ENCODE data around the gene FHL2.

The FHL2 gene

GRCh38 chr2:105378276-105378840 is 20.5 kb downstream of the FHL2 start:
- WGBS, 2 experiments (ENCODE audit: insufficient coverage in 2 of 2) = 82 to 89% methylated on average over 10 to 11 of the region's 12 CpGs
- Histone ChIP-seq H3K4me1 (ENCODE audit: control insufficient read depth, insufficient read depth, low read length, poor library complexity, severe bottlenecking) (peaks cover 3% of the 10 kb centered on the region), H3K36me3 (ENCODE audit: control insufficient read depth, insufficient read depth, low read length) (peaks cover 61% of the 10 kb centered on the region), H3K27ac (ENCODE audit: low read depth, low read length, severe bottlenecking) (no peak overlapping the region), H3K9me3 (ENCODE audit: control insufficient read depth, low read length) (no peaks in the 10 kb centered on the region), H3K4me3 (ENCODE audit: extremely low read depth, insufficient read depth, low read length, poor library complexity, severe bottlenecking) (no peak overlapping the region)

GRCh38 chr2:105377871-105378270 is 21.0 kb downstream of the FHL2 start:
- peaks cover 3% of the 10 kb centered on the region for H3K4me1 ChIP-seq (ENCODE audit: control insufficient read depth, insufficient read depth, low read length, poor library complexity, severe bottlenecking)
- WGBS, 2 experiments (ENCODE audit: insufficient coverage in 2 of 2) = 86 to 92% methylated on average over 3 of the region's 3 CpGs
- no peaks in the 10 kb centered on the region for H3K9me3 ChIP-seq (ENCODE audit: control insufficient read depth, low read length)
- no peak overlapping the region for H3K4me3 ChIP-seq (ENCODE audit: extremely low read depth, insufficient read depth, low read length, poor library complexity, severe bottlenecking)
- H3K27ac ChIP-seq (ENCODE audit: low read depth, low read length, severe bottlenecking) = no peak overlapping the region
- peaks cover 64% of the 10 kb centered on the region for H3K36me3 ChIP-seq (ENCODE audit: control insufficient read depth, insufficient read depth, low read length)

- H3K4me3 ChIP-seq (ENCODE audit: extremely low read depth, insufficient read depth, low read length, poor library complexity, severe bottlenecking) = no peak overlapping the region
- H3K27ac ChIP-seq (ENCODE audit: low read depth, low read length, severe bottlenecking) = no peak overlapping the region
- H3K36me3 ChIP-seq (ENCODE audit: control insufficient read depth, insufficient read depth, low read length) = peaks cover 58% of the 10 kb centered on the region
- peaks cover 3% of the 10 kb centered on the region for H3K4me1 ChIP-seq (ENCODE audit: control insufficient read depth, insufficient read depth, low read length, poor library complexity, severe bottlenecking)
- 100% methylated on average over 3 of the region's 5 CpGs for WGBS, 2 experiments (ENCODE audit: insufficient coverage in 2 of 2)
- no peaks in the 10 kb centered on the region for H3K9me3 ChIP-seq (ENCODE audit: control insufficient read depth, low read length)
These were observed 22.0 kb downstream of the FHL2 start for GRCh38 chr2:105376789-105377240.

- Histone ChIP-seq H3K9me3 (ENCODE audit: control insufficient read depth, low read length) (no peaks in the 10 kb centered on the region), H3K4me1 (ENCODE audit: control insufficient read depth, insufficient read depth, low read length, poor library complexity, severe bottlenecking) (no peaks in the 10 kb centered on the region), H3K4me3 (ENCODE audit: extremely low read depth, insufficient read depth, low read length, poor library complexity, severe bottlenecking) (no peak overlapping the region), H3K27ac (ENCODE audit: low read depth, low read length, severe bottlenecking) (no peak overlapping the region), H3K36me3 (ENCODE audit: control insufficient read depth, insufficient read depth, low read length) (peaks cover 52% of the 10 kb centered on the region)
- WGBS, 2 experiments (ENCODE audit: insufficient coverage in 2 of 2) = 96 to 97% methylated on average over 9 to 10 of the region's 11 CpGs
These were observed 22.8 kb downstream of the FHL2 start for GRCh38 chr2:105376010-105376409.

GRCh38 chr2:105375001-105375561 is 23.8 kb downstream of the FHL2 start:
- H3K9me3 ChIP-seq (ENCODE audit: control insufficient read depth, low read length) = no peaks in the 10 kb centered on the region
- WGBS, 2 experiments (ENCODE audit: insufficient coverage in 2 of 2) = 89 to 93% methylated on average over 8 to 11 of the region's 15 CpGs
- no peak overlapping the region for H3K4me3 ChIP-seq (ENCODE audit: extremely low read depth, insufficient read depth, low read length, poor library complexity, severe bottlenecking)
- H3K36me3 ChIP-seq (ENCODE audit: control insufficient read depth, insufficient read depth, low read length) = peaks cover 52% of the 10 kb centered on the region
- H3K4me1 ChIP-seq (ENCODE audit: control insufficient read depth, insufficient read depth, low read length, poor library complexity, severe bottlenecking) = no peaks in the 10 kb centered on the region
- no peak overlapping the region for H3K27ac ChIP-seq (ENCODE audit: low read depth, low read length, severe bottlenecking)

GRCh38 chr2:105373895-105374401 is 24.9 kb downstream of the FHL2 start:
- peaks cover 47% of the 10 kb centered on the region for H3K36me3 ChIP-seq (ENCODE audit: control insufficient read depth, insufficient read depth, low read length)
- no peak overlapping the region for H3K4me3 ChIP-seq (ENCODE audit: extremely low read depth, insufficient read depth, low read length, poor library complexity, severe bottlenecking)
- no peaks in the 10 kb centered on the region for H3K9me3 ChIP-seq (ENCODE audit: control insufficient read depth, low read length)
- WGBS, 2 experiments (ENCODE audit: insufficient coverage in 2 of 2) = 94 to 96% methylated on average over 8 of the region's 9 CpGs
- no peaks in the 10 kb centered on the region for H3K4me1 ChIP-seq (ENCODE audit: control insufficient read depth, insufficient read depth, low read length, poor library complexity, severe bottlenecking)
- no peak overlapping the region for H3K27ac ChIP-seq (ENCODE audit: low read depth, low read length, severe bottlenecking)

- Histone ChIP-seq H3K4me1 (ENCODE audit: control insufficient read depth, insufficient read depth, low read length, poor library complexity, severe bottlenecking) (no peaks in the 10 kb centered on the region), H3K9me3 (ENCODE audit: control insufficient read depth, low read length) (no peaks in the 10 kb centered on the region), H3K4me3 (ENCODE audit: extremely low read depth, insufficient read depth, low read length, poor library complexity, severe bottlenecking) (no peak overlapping the region), H3K27ac (ENCODE audit: low read depth, low read length, severe bottlenecking) (no peak overlapping the region), H3K36me3 (ENCODE audit: control insufficient read depth, insufficient read depth, low read length) (peaks cover 47% of the 10 kb centered on the region)
- WGBS, 2 experiments (ENCODE audit: insufficient coverage in 2 of 2) = 87 to 92% methylated on average over 9 of the region's 9 CpGs
These were observed 25.5 kb downstream of the FHL2 start for GRCh38 chr2:105373344-105373781.

GRCh38 chr2:105371810-105372209 is 27.0 kb downstream of the FHL2 start:
- 81 to 90% methylated on average over 4 of the region's 4 CpGs for WGBS, 2 experiments (ENCODE audit: insufficient coverage in 2 of 2)
- H3K36me3 ChIP-seq (ENCODE audit: control insufficient read depth, insufficient read depth, low read length) = peaks cover 53% of the 10 kb centered on the region
- no peak overlapping the region for H3K27ac ChIP-seq (ENCODE audit: low read depth, low read length, severe bottlenecking)
- H3K4me1 ChIP-seq (ENCODE audit: control insufficient read depth, insufficient read depth, low read length, poor library complexity, severe bottlenecking) = no peaks in the 10 kb centered on the region
- H3K4me3 ChIP-seq (ENCODE audit: extremely low read depth, insufficient read depth, low read length, poor library complexity, severe bottlenecking) = no peak overlapping the region
- no peaks in the 10 kb centered on the region for H3K9me3 ChIP-seq (ENCODE audit: control insufficient read depth, low read length)

GRCh38 chr2:105371156-105371555 is 27.7 kb downstream of the FHL2 start:
- WGBS, 2 experiments (ENCODE audit: insufficient coverage in 2 of 2) = 82 to 94% methylated on average over 7 to 9 of the region's 10 CpGs
- H3K4me1 ChIP-seq (ENCODE audit: control insufficient read depth, insufficient read depth, low read length, poor library complexity, severe bottlenecking) = no peaks in the 10 kb centered on the region
- H3K36me3 ChIP-seq (ENCODE audit: control insufficient read depth, insufficient read depth, low read length) = peaks cover 53% of the 10 kb centered on the region
- H3K4me3 ChIP-seq (ENCODE audit: extremely low read depth, insufficient read depth, low read length, poor library complexity, severe bottlenecking) = no peak overlapping the region
- H3K27ac ChIP-seq (ENCODE audit: low read depth, low read length, severe bottlenecking) = no peak overlapping the region
- no peaks in the 10 kb centered on the region for H3K9me3 ChIP-seq (ENCODE audit: control insufficient read depth, low read length)

GRCh38 chr2:105369777-105370690 is 28.8 kb downstream of the FHL2 start:
- Histone ChIP-seq H3K9me3 (ENCODE audit: control insufficient read depth, low read length) (no peaks in the 10 kb centered on the region), H3K27ac (ENCODE audit: low read depth, low read length, severe bottlenecking) (no peak overlapping the region), H3K4me1 (ENCODE audit: control insufficient read depth, insufficient read depth, low read length, poor library complexity, severe bottlenecking) (no peaks in the 10 kb centered on the region), H3K4me3 (ENCODE audit: extremely low read depth, insufficient read depth, low read length, poor library complexity, severe bottlenecking) (no peak overlapping the region), H3K36me3 (ENCODE audit: control insufficient read depth, insufficient read depth, low read length) (peaks cover 46% of the 10 kb centered on the region)
- WGBS, 2 experiments (ENCODE audit: insufficient coverage in 2 of 2) = 70 to 73% methylated on average over 25 to 30 of the region's 30 CpGs
